ENCODE results near the gene THRA. TPM values are rescaled to one million over a fixed set of nuclear protein-coding genes. Genes with fewer than 3 reads are reported as not detected.

Gene THRA
- total and polyA plus RNA-seq, 9 of the 15 experiments (the other 6 are each of a cell fraction or from before 2014, with no cell fraction given) = 0.34 to 23.4 (median 12.7) TPM

GRCh38 chr17:40100669-40101366, 38.1 kb downstream of the THRA start (continued):
- TF ChIP-seq MAFK (IDR thresholded peaks at IDR 0.05; ENCODE audit: low read length) (no peak), ZNF124 (CRISPR knock-in tag; IDR thresholded peaks at IDR 0.05) (no peak), LARP7 (IDR thresholded peaks at IDR 0.05) (no peak; the same call in 1 of the 2 replicates), ZNF217 (CRISPR knock-in tag; IDR thresholded peaks at IDR 0.05) (no peak), HDAC3 (IDR thresholded peaks at IDR 0.05; ENCODE audit: borderline replicate concordance, partially characterized antibody) (no peak), SP2 (IDR thresholded peaks at IDR 0.05; ENCODE audit: extremely low read depth, low read depth, low read length, poor library complexity, severe bottlenecking) (no peak), SAFB (IDR thresholded peaks at IDR 0.05; ENCODE audit: borderline replicate concordance, low read depth, low read length) (no peak), MTA3 (IDR thresholded peaks at IDR 0.05; ENCODE audit: borderline replicate concordance) (peak; percentile 14; the same call in 1 of the 2 replicates), MTA1 (IDR thresholded peaks at IDR 0.05; ENCODE audit: borderline replicate concordance) (no peak; the same call in 1 of the 2 replicates), HDAC6 (IDR thresholded peaks at IDR 0.05; ENCODE audit: low read depth, low read length) (no peak), ZNF174 (CRISPR knock-in tag; IDR thresholded peaks at IDR 0.05) (no peak), HDGF (IDR thresholded peaks at IDR 0.05) (no peak), GABPB2 (CRISPR knock-in tag; conservative IDR thresholded peaks at IDR 0.05) (no peak), ZBTB5 (IDR thresholded peaks at IDR 0.05) (no peak), HNRNPUL1 (IDR thresholded peaks at IDR 0.05; ENCODE audit: low read length) (no peak), RHOXF2B (CRISPR knock-in tag; conservative IDR thresholded peaks at IDR 0.05) (no peak), SAP30 (IDR thresholded peaks at IDR 0.05; ENCODE audit: borderline replicate concordance, insufficient read depth, low read depth, low read length, poor library complexity, severe bottlenecking) (no peak)
- TF ChIP-seq, protein P1, sequence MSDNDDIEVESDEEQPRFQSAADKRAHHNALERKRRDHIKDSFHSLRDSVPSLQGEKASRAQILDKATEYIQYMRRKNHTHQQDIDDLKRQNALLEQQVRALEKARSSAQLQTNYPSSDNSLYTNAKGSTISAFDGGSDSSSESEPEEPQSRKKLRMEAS (CRISPR knock-in tag; IDR thresholded peaks at IDR 0.05) = peak; percentile 96
- TF ChIP-seq, protein P2, sequence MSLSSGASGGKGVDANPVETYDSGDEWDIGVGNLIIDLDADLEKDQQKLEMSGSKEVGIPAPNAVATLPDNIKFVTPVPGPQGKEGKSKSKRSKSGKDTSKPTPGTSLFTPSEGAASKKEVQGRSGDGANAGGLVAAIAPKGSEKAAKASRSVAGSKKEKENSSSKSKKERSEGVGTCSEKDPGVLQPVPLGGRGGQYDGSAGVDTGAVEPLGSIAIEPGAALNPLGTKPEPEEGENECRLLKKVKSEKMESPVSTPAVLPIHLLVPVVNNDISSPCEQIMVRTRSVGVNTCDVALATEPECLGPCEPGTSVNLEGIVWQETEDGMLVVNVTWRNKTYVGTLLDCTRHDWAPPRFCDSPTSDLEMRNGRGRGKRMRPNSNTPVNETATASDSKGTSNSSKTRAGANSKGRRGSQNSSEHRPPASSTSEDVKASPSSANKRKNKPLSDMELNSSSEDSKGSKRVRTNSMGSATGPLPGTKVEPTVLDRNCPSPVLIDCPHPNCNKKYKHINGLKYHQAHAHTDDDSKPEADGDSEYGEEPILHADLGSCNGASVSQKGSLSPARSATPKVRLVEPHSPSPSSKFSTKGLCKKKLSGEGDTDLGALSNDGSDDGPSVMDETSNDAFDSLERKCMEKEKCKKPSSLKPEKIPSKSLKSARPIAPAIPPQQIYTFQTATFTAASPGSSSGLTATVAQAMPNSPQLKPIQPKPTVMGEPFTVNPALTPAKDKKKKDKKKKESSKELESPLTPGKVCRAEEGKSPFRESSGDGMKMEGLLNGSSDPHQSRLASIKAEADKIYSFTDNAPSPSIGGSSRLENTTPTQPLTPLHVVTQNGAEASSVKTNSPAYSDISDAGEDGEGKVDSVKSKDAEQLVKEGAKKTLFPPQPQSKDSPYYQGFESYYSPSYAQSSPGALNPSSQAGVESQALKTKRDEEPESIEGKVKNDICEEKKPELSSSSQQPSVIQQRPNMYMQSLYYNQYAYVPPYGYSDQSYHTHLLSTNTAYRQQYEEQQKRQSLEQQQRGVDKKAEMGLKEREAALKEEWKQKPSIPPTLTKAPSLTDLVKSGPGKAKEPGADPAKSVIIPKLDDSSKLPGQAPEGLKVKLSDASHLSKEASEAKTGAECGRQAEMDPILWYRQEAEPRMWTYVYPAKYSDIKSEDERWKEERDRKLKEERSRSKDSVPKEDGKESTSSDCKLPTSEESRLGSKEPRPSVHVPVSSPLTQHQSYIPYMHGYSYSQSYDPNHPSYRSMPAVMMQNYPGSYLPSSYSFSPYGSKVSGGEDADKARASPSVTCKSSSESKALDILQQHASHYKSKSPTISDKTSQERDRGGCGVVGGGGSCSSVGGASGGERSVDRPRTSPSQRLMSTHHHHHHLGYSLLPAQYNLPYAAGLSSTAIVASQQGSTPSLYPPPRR (CRISPR knock-in tag; IDR thresholded peaks at IDR 0.05; ENCODE audit: borderline replicate concordance) = no peak
- TF ChIP-seq, protein P3, sequence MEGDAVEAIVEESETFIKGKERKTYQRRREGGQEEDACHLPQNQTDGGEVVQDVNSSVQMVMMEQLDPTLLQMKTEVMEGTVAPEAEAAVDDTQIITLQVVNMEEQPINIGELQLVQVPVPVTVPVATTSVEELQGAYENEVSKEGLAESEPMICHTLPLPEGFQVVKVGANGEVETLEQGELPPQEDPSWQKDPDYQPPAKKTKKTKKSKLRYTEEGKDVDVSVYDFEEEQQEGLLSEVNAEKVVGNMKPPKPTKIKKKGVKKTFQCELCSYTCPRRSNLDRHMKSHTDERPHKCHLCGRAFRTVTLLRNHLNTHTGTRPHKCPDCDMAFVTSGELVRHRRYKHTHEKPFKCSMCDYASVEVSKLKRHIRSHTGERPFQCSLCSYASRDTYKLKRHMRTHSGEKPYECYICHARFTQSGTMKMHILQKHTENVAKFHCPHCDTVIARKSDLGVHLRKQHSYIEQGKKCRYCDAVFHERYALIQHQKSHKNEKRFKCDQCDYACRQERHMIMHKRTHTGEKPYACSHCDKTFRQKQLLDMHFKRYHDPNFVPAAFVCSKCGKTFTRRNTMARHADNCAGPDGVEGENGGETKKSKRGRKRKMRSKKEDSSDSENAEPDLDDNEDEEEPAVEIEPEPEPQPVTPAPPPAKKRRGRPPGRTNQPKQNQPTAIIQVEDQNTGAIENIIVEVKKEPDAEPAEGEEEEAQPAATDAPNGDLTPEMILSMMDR (IDR thresholded peaks at IDR 0.05 in 2 of 3, conservative IDR thresholded peaks at IDR 0.05 in 1 of 3; ENCODE audit: insufficient read depth in 2 of 3, low read depth in 1 of 3, low read length in 3 of 3) = no peak

Measured in K562 (cell line).